Astrocyte of the spinal cord (primary cell): ENCODE data around the gene TP53.

ENCODE experiments used
- DNase-seq: peaks from one replicate; pipeline ENCODE4 v3.0.0; 2011; ENCODE audit warnings: low read depth, low spot score
- H3K4me3 ChIP-seq: 2 replicates; pipeline ENCODE4 v1.5.1; 2011; ENCODE audit warnings: low read depth, mild to moderate bottlenecking, low read length, moderate library complexity
- CTCF ChIP-seq: IDR thresholded peaks from 2 replicates; pipeline ENCODE4 v1.5.1; 2012; ENCODE audit warnings: low read depth, mild to moderate bottlenecking, low read length, inconsistent platforms
- in situ Hi-C: cut with HindIII; loops from 2 replicates; pipeline ENCODE4 v1.10.0; 2017; ENCODE audit warnings: low sequenced_read_pairs

Gene TP53

DNA sequence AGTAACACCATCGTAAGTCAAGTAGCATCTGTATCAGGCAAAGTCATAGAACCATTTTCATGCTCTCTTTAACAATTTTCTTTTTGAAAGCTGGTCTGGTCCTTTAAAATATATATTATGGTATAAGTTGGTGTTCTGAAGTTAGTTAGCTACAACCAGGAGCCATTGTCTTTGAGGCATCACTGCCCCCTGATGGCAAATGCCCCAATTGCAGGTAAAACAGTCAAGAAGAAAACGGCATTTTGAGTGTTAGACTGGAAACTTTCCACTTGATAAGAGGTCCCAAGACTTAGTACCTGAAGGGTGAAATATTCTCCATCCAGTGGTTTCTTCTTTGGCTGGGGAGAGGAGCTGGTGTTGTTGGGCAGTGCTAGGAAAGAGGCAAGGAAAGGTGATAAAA, 14.1 kb downstream of the TP53 start:
- peak; percentile 39 for TF ChIP-seq CTCF
- DNase-seq, result no peak
- in situ Hi-C loops, result no loop called here
- H3K4me3 ChIP-seq, result no peak overlapping the region

DNA sequence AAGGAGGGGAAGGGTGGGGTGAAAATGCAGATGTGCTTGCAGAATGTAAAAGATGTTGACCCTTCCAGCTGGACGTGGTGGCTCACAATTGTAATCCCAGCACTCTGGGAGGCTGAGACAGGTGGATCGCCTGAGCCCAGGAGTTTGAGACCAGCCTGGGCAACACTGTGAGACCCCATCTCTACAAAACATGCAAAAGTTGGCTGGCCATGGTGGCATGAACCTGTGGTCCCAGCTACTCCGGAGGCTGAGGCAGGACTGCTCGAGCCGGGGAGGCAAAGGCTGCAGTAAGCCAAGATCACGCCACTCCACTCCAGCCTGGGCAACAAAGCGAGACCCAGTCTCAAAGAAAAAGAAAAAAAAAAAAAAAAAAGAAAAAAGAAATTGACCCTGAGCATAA, 18.8 kb downstream of the TP53 start:
- no peak overlapping the region for H3K4me3 ChIP-seq
- in situ Hi-C loops, result no loop called here
- no peak for TF ChIP-seq CTCF
- DNase-seq, result no peak

DNA sequence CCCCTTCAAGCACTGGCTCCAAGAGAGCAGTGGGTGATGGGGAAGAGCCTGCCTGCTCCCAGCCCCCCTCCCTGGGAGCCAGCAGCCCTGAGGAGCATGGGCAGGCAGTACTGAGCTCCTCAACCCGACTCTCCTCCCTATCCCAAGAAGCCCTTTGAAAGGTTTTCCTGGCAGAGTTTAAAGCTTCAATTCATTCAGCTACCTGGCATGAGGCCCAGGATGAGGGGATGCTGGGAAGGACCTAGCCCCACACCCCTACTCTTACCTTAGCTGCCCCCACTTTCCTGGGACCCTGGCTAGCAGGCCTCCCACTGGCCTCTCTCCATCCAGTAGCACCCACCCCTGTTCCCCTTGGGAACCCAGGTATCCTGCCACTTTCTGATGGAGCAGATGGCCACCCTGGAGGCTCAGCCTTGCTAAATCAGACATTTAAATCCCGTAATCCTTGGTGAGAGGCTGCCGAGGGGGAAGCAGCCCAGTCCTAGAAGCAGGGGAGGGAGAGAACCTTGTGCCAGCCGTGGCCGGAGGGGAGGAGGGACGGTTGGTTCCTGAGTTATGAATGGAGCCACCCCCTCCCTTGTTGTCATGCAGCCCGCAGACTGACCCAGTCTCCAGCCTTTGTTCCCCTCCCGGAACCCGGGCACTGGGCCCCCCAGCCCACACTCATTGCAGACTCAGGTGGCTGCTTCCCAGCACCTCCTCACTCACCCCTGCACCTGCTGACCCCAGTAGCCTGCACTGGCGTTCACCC, 19.5 kb downstream of the TP53 start:
- in situ Hi-C loops, result no loop called here
- no peak for TF ChIP-seq CTCF
- no peak for DNase-seq
- H3K4me3 ChIP-seq, result no peak overlapping the region

GRCh38 chr17:7656958-7657609, 30.2 kb downstream of the TP53 start:
- TF ChIP-seq CTCF, result no peak
- DNase-seq, result no peak
- H3K4me3 ChIP-seq, result no peak overlapping the region
- in situ Hi-C loops, result no loop called here

- H3K4me3 ChIP-seq, result no peak overlapping the region
- DNase-seq, result no peak
- in situ Hi-C loops, result no loop called here
- TF ChIP-seq CTCF, result no peak
Observed at GRCh38 chr17:7655541-7655840, 31.8 kb downstream of the TP53 start.

DNA sequence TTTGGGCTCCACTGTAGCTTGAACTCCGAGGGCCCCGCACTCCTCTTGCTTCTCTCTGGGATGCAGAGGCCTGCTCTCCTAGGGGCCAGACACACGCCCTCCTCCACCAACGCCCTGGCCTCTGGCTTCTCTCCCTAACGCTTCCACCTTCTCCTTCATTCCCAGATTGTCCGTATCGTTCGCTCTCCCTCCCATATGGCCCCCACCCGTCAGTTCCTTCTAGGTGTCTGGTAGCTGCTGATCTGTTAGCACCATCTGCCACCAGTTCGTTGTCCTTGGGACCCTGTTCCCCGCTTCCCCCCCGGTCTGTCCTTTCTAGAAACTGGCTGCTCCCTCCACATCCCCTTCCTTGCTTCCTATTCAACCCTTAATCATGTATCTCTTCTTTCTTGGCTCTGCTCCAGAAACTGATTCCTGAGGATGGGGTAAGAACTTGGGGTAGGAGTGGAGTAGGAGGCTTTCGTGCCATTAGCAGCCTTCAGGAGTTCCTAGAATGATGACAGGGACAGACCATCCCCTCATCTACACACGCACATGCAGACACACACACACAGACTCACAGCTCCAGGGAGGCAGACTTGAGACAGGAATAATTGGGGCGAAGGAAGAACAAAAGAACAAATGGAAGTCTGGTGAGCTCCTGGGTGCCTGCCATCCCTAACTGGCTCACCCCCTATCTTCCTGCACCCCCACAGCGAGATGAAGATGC, 32.3 kb downstream of the TP53 start:
- no peak overlapping the region for H3K4me3 ChIP-seq
- in situ Hi-C loops, result no loop called here
- no peak for TF ChIP-seq CTCF
- DNase-seq, result no peak
